Measurements from ENCODE around the gene TLCD3B.

The TLCD3B gene

GRCh38 chr16:30064729-30065101, 33.6 kb upstream of the TLCD3B start:
- H3K27ac ChIP-seq (ENCODE audit: low read length, poor library complexity, severe bottlenecking), result peak overlapping the region; percentile 97
- H3K23ac ChIP-seq (ENCODE audit: low read length in 2 of 2), result peak overlapping the region in 1 of 2 experiments; percentile 14
- peak overlapping the region in 1 of 2 experiments; percentile 95 for H3K14ac ChIP-seq (ENCODE audit: low read length in 2 of 2)
- peak overlapping the region; percentile 100 for H3K9ac ChIP-seq (ENCODE audit: low read length)
- peak overlapping the region; percentile 92 to 100 for H3K18ac ChIP-seq (ENCODE audit: low read depth in 1 of 2, low read length in 2 of 2)
- WGBS, result 0% methylated on average over 22 of the region's 25 CpGs
- H4K8ac ChIP-seq (ENCODE audit: low read length), result peak overlapping the region; percentile 92
- H3K4me2 ChIP-seq (ENCODE audit: low read length, poor library complexity, severe bottlenecking), result peak overlapping the region; percentile 64
- DNase-seq, result no peak
- H2BK12ac ChIP-seq (ENCODE audit: low read length in 2 of 2), result peak overlapping the region; percentile 0 to 51
- H3K4me1 ChIP-seq (ENCODE audit: control insufficient read depth, insufficient read depth, low read depth, low read length), result peaks cover 31% of the 10 kb centered on the region
- peak overlapping the region; percentile 83 for H2BK120ac ChIP-seq (ENCODE audit: low read depth, low read length)
- H3K79me1 ChIP-seq (replicated peaks; ENCODE audit: low read length, poor library complexity, severe bottlenecking), result peaks cover 6% of the 10 kb centered on the region
- H3K27me3 ChIP-seq (ENCODE audit: control insufficient read depth in 1 of 2, insufficient read depth in 1 of 2, low read length in 2 of 2), result no peaks in the 10 kb centered on the region
- H3K4me3 ChIP-seq (ENCODE audit: insufficient read depth in 1 of 2, low read depth in 1 of 2, low read length in 2 of 2), result peak overlapping the region; percentile 76 to 98
- H3K36me3 ChIP-seq (ENCODE audit: control insufficient read depth in 1 of 2, insufficient read depth in 2 of 2, low read depth in 1 of 2, low read length in 2 of 2), result peaks cover 33 to 42% of the 10 kb centered on the region in 2 experiments
- H4K91ac ChIP-seq (ENCODE audit: low read length), result peak overlapping the region; percentile 98
- H3K9me3 ChIP-seq (ENCODE audit: control insufficient read depth, low read length), result no peaks in the 10 kb centered on the region
- H3K4ac ChIP-seq (ENCODE audit: low read depth in 1 of 2, low read length in 2 of 2), result peak overlapping the region; percentile 88 to 99
- peak overlapping the region; percentile 38 for H2AK5ac ChIP-seq (ENCODE audit: low read length, severe bottlenecking)
- peak overlapping the region; percentile 93 for H2BK5ac ChIP-seq (ENCODE audit: low read depth, low read length, poor library complexity, severe bottlenecking)
- no peak overlapping the region for H2AFZ ChIP-seq (ENCODE audit: low read depth, low read length)
- peak overlapping the region; percentile 73 for H2BK15ac ChIP-seq (ENCODE audit: low read depth, poor library complexity, severe bottlenecking)

- H2BK5ac ChIP-seq (ENCODE audit: low read depth, low read length, poor library complexity, severe bottlenecking), result peak overlapping the region; percentile 93
- DNase-seq, result peak; percentile 49
- H2BK12ac ChIP-seq (ENCODE audit: low read length in 2 of 2), result peak overlapping the region in 1 of 2 experiments; percentile 80
Observed at GRCh38 chr16:30063893-30064728, 33.0 kb upstream of the TLCD3B start.

GRCh38 chr16:30063278-30063892, 32.3 kb upstream of the TLCD3B start:
- Histone ChIP-seq H3K27ac (ENCODE audit: low read length, poor library complexity, severe bottlenecking) (peak overlapping the region; percentile 97), H2BK5ac (ENCODE audit: low read depth, low read length, poor library complexity, severe bottlenecking) (no peak overlapping the region), H3K4me1 (ENCODE audit: control insufficient read depth, insufficient read depth, low read depth, low read length) (peaks cover 18% of the 10 kb centered on the region), H3K27me3 (ENCODE audit: control insufficient read depth in 1 of 2, insufficient read depth in 1 of 2, low read length in 2 of 2) (no peaks in the 10 kb centered on the region), H4K91ac (ENCODE audit: low read length) (peak overlapping the region; percentile 89), H3K18ac (ENCODE audit: low read depth in 1 of 2, low read length in 2 of 2) (peak overlapping the region; percentile 82 to 92), H3K23ac (ENCODE audit: low read length in 2 of 2) (no peak overlapping the region), H2AK5ac (ENCODE audit: low read length, severe bottlenecking) (peak overlapping the region; percentile 21), H3K9me3 (ENCODE audit: control insufficient read depth, low read length) (no peaks in the 10 kb centered on the region), H2BK12ac (ENCODE audit: low read length in 2 of 2) (peak overlapping the region in 1 of 2 experiments; percentile 80), H3K79me1 (replicated peaks; ENCODE audit: low read length, poor library complexity, severe bottlenecking) (peaks cover 3% of the 10 kb centered on the region), H3K4ac (ENCODE audit: low read depth in 1 of 2, low read length in 2 of 2) (peak overlapping the region; percentile 39 to 99), H3K4me3 (ENCODE audit: insufficient read depth in 1 of 2, low read depth in 1 of 2, low read length in 2 of 2) (peak overlapping the region; percentile 34 to 98), H2BK120ac (ENCODE audit: low read depth, low read length) (peak overlapping the region; percentile 8), H2BK15ac (ENCODE audit: low read depth, poor library complexity, severe bottlenecking) (peak overlapping the region; percentile 15), H3K14ac (ENCODE audit: low read length in 2 of 2) (peak overlapping the region in 1 of 2 experiments; percentile 56), H3K4me2 (ENCODE audit: low read length, poor library complexity, severe bottlenecking) (peak overlapping the region; percentile 64), H2AFZ (ENCODE audit: low read depth, low read length) (peak overlapping the region; percentile 36), H3K9ac (ENCODE audit: low read length) (peak overlapping the region; percentile 100), H4K8ac (ENCODE audit: low read length) (peak overlapping the region; percentile 71), H3K36me3 (ENCODE audit: control insufficient read depth in 1 of 2, insufficient read depth in 2 of 2, low read depth in 1 of 2, low read length in 2 of 2) (peaks cover 27 to 35% of the 10 kb centered on the region in 2 experiments)
- 72% methylated on average over 12 of the region's 12 CpGs for WGBS
- DNase-seq, result no peak

More at GRCh38 chr16:30063893-30064728, 33.0 kb upstream of the TLCD3B start:
- Histone ChIP-seq H3K4me2 (ENCODE audit: low read length, poor library complexity, severe bottlenecking) (peak overlapping the region; percentile 64), H3K14ac (ENCODE audit: low read length in 2 of 2) (peak overlapping the region in 1 of 2 experiments; percentile 56), H3K4me3 (ENCODE audit: insufficient read depth in 1 of 2, low read depth in 1 of 2, low read length in 2 of 2) (peak overlapping the region; percentile 76 to 98), H3K23ac (ENCODE audit: low read length in 2 of 2) (peak overlapping the region in 1 of 2 experiments; percentile 35), H4K8ac (ENCODE audit: low read length) (peak overlapping the region; percentile 92), H2BK120ac (ENCODE audit: low read depth, low read length) (peak overlapping the region; percentile 83), H2AFZ (ENCODE audit: low read depth, low read length) (peak overlapping the region; percentile 36), H2AK5ac (ENCODE audit: low read length, severe bottlenecking) (peak overlapping the region; percentile 38), H3K36me3 (ENCODE audit: control insufficient read depth in 1 of 2, insufficient read depth in 2 of 2, low read depth in 1 of 2, low read length in 2 of 2) (peaks cover 30 to 39% of the 10 kb centered on the region in 2 experiments), H3K18ac (ENCODE audit: low read depth in 1 of 2, low read length in 2 of 2) (peak overlapping the region; percentile 92 to 100), H3K9ac (ENCODE audit: low read length) (peak overlapping the region; percentile 100), H4K91ac (ENCODE audit: low read length) (peak overlapping the region; percentile 98), H3K4ac (ENCODE audit: low read depth in 1 of 2, low read length in 2 of 2) (peak overlapping the region; percentile 39 to 99), H3K27ac (ENCODE audit: low read length, poor library complexity, severe bottlenecking) (peak overlapping the region; percentile 97), H2BK15ac (ENCODE audit: low read depth, poor library complexity, severe bottlenecking) (peak overlapping the region; percentile 73), H3K27me3 (ENCODE audit: control insufficient read depth in 1 of 2, insufficient read depth in 1 of 2, low read length in 2 of 2) (no peaks in the 10 kb centered on the region), H3K4me1 (ENCODE audit: control insufficient read depth, insufficient read depth, low read depth, low read length) (peaks cover 25% of the 10 kb centered on the region), H3K9me3 (ENCODE audit: control insufficient read depth, low read length) (no peaks in the 10 kb centered on the region), H3K79me1 (replicated peaks; ENCODE audit: low read length, poor library complexity, severe bottlenecking) (peaks cover 6% of the 10 kb centered on the region)
- WGBS, result 13% methylated on average over 16 of the region's 27 CpGs
